ENCODE data around the gene C1orf21. TPM values are rescaled to one million over a fixed set of nuclear protein-coding genes. Genes with fewer than 3 reads are reported as not detected.
"Not testable (repeated sequence)": the region's sequence is repeated elsewhere in the genome, so short reads cannot be mapped to it uniquely, and the experiment has no call there.

The C1orf21 gene
- total RNA-seq, 1 donor from 2014 or later = 0.09 TPM

DNA sequence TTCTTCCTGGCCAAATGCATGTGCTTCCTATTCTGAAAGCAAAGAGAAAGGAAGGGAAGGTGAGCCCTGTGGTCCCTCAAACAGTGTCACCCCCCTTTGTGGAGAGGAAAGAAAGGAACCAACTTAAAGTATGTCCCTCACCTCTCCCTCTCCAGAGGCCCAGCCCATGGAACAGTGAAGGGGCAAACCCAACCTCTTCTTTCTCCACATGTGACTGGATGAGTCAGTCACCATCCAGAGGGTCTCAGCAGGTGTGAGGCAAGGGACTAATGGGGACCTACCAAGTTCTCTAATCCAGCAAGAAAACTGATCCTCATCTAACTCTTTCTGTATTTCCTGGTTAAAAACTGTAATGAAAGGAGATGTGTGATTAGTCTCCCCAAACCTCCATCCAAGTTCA, 222.2 kb downstream of the C1orf21 start:
- Mint-ChIP-seq H3K27me3 (no peaks in the 10 kb centered on the region), H3K9me3 (no peaks in the 10 kb centered on the region), H3K36me3 (ENCODE audit: low read depth) (no peaks in the 10 kb centered on the region), H3K27ac (no peak overlapping the region), H3K4me1 (no peaks in the 10 kb centered on the region), H3K4me3 (no peak overlapping the region)
- ATAC-seq (ENCODE audit: low read depth) = no peak
- intact Hi-C loops (cut with micrococcal nuclease) = no loop called here
- TF ChIP-seq CTCF (IDR thresholded peaks at IDR 0.05) = no peak
- DNase-seq = no peak
- CTCF ChIA-PET = no interaction called here
- POLR2A ChIA-PET = no interaction called here

- POLR2A ChIA-PET = no interaction called here
Measured at GRCh38 chr1:184610876-184611595, 224.2 kb downstream of the C1orf21 start.

DNA sequence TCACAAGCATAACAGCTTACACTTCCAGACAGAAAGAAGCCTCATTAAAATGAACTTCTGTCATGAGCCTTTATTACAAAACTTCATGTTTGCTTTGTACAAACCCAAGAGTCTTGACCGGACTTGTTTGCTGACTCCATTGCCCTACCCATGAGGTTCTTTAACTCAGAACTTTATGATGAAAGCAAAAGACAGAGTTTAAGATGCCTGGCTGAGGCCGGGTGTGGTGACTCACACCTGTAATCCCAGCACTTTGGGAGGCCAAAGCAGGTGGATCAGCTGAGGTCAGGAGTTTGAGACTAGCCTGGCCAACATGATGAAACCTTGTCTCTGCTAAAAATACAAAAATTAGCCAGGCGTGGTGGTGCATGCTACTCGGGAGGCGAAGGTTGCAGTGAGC, 225.4 kb downstream of the C1orf21 start:
- CTCF ChIA-PET; H3K4me1 Mint-ChIP-seq; H3K27me3 Mint-ChIP-seq; H3K9me3 Mint-ChIP-seq; DNase-seq; intact Hi-C loops (cut with micrococcal nuclease); POLR2A ChIA-PET; H3K36me3 Mint-ChIP-seq (ENCODE audit: low read depth); H3K4me3 Mint-ChIP-seq; H3K27ac Mint-ChIP-seq; ATAC-seq (ENCODE audit: low read depth): not testable (repeated sequence)

More at GRCh38 chr1:184610876-184611595, 224.2 kb downstream of the C1orf21 start:
- H3K4me1 Mint-ChIP-seq = no peaks in the 10 kb centered on the region
- DNase-seq (no peak), ATAC-seq (ENCODE audit: low read depth) (no peak)
- no peaks in the 10 kb centered on the region for H3K36me3 Mint-ChIP-seq (ENCODE audit: low read depth)
- intact Hi-C loops (cut with micrococcal nuclease) = no loop called here
- TF ChIP-seq CTCF (IDR thresholded peaks at IDR 0.05) = no peak
- CTCF ChIA-PET = no interaction called here
- H3K9me3 Mint-ChIP-seq = no peaks in the 10 kb centered on the region
- H3K27me3 Mint-ChIP-seq = no peaks in the 10 kb centered on the region
- no peak overlapping the region for H3K4me3 Mint-ChIP-seq
- no peak overlapping the region for H3K27ac Mint-ChIP-seq

DNA sequence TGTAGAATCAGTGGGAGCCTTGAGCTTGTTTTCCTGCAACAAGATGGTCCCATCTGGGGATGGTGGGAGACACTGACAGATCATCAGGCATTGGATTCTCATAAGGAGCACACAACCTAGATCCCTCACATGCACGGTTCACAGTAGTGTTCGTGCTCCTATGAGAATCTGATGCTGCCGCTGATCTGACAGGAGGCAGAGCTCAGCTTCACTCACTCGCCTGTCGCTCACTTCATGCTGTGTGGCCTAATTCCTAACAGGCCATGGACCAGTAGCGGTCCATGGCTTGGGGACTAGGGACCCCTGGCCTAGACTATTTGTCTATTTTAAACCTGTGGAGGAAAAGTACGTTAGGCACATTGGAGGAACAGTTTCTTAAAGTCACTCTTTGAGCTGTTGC, 227.8 kb downstream of the C1orf21 start:
- no peak overlapping the region for H3K27ac Mint-ChIP-seq
- H3K36me3 Mint-ChIP-seq (ENCODE audit: low read depth) = no peaks in the 10 kb centered on the region
- H3K9me3 Mint-ChIP-seq = no peaks in the 10 kb centered on the region
- CTCF ChIA-PET = no interaction called here
- TF ChIP-seq CTCF (IDR thresholded peaks at IDR 0.05) = no peak
- POLR2A ChIA-PET = no interaction called here
- no peak for ATAC-seq (ENCODE audit: low read depth)
- intact Hi-C loops (cut with micrococcal nuclease) = no loop called here
- no peak for DNase-seq
- H3K4me3 Mint-ChIP-seq = no peak overlapping the region
- no peaks in the 10 kb centered on the region for H3K27me3 Mint-ChIP-seq
- no peaks in the 10 kb centered on the region for H3K4me1 Mint-ChIP-seq

DNA sequence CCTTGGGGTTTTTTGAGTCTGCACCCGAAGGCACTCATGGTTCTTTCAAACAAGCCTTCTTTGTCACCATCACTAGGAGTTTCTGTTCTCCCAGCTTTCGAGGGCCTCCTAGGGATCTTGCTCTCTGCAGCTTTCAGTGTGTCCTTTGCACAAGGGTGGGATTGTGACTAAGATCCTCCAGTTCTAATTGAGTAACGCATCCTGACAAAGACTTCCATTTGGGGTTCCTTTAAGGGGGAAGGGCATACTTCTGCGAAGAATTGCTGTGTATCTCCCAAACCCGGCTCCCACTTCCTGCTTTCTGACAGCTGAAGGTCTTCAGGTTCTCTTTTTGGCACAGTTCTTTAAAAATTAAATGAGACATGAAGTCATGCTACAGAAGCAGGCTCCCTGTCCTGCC, 228.5 kb downstream of the C1orf21 start:
- Mint-ChIP-seq H3K36me3 (ENCODE audit: low read depth) (no peaks in the 10 kb centered on the region), H3K4me1 (no peaks in the 10 kb centered on the region), H3K4me3 (no peak overlapping the region), H3K27ac (no peak overlapping the region), H3K27me3 (no peaks in the 10 kb centered on the region), H3K9me3 (no peaks in the 10 kb centered on the region)
- ATAC-seq (ENCODE audit: low read depth) (no peak), DNase-seq (no peak)
- ChIA-PET POLR2A (no interaction called here), CTCF (no interaction called here)
- intact Hi-C loops (cut with micrococcal nuclease) = no loop called here
- TF ChIP-seq CTCF (IDR thresholded peaks at IDR 0.05) = no peak

- DNase-seq = no peak
- Mint-ChIP-seq H3K9me3 (no peaks in the 10 kb centered on the region), H3K4me3 (no peak overlapping the region), H3K36me3 (ENCODE audit: low read depth) (no peaks in the 10 kb centered on the region), H3K27me3 (no peaks in the 10 kb centered on the region), H3K27ac (no peak overlapping the region), H3K4me1 (no peaks in the 10 kb centered on the region)
- ChIA-PET CTCF (no interaction called here), POLR2A (no interaction called here)
- intact Hi-C loops (cut with micrococcal nuclease) = no loop called here
- no peak for ATAC-seq (ENCODE audit: low read depth)
- TF ChIP-seq CTCF (IDR thresholded peaks at IDR 0.05) = no peak
Measured at GRCh38 chr1:184616504-184616903, 229.7 kb downstream of the C1orf21 start.
